Activated T-helper 1 cell treated with anti-CD3 and anti-CD28 coated beads, Interleukin-2, amount 50 U/mL, for 16 hours (primary cell): ENCODE data around the gene NIBAN1.

Experiments used
- DNase-seq, 2 donors: peaks; one replicate each; pipeline ENCODE4 v3.0.0-alpha.2; 2020; ENCODE audit warnings: low read depth in 1 of 2, low spot score in 1 of 2

The NIBAN1 gene

GRCh38 chr1:184947497-184948256 lies 26.6 kb downstream of the NIBAN1 start:
- no peak for DNase-seq

- DNase-seq, result no peak
Observed at GRCh38 chr1:184945678-184946412, 28.5 kb downstream of the NIBAN1 start.

GRCh38 chr1:184945029-184945428 lies 29.3 kb downstream of the NIBAN1 start:
- DNase-seq, result no peak

- no peak for DNase-seq
Observed at GRCh38 chr1:184943998-184944397, 30.3 kb downstream of the NIBAN1 start.

- DNase-seq, result no peak
Observed at GRCh38 chr1:184941735-184942134, 32.6 kb downstream of the NIBAN1 start.

- DNase-seq, result no peak
Observed at GRCh38 chr1:184941410-184941733, 32.9 kb downstream of the NIBAN1 start.

GRCh38 chr1:184940694-184941409 lies 33.5 kb downstream of the NIBAN1 start:
- DNase-seq, result no peak

- DNase-seq, result no peak
Observed at GRCh38 chr1:184940226-184940625, 34.1 kb downstream of the NIBAN1 start.

- DNase-seq, result no peak
Observed at GRCh38 chr1:184937729-184938128, 36.6 kb downstream of the NIBAN1 start.

- DNase-seq, result no peak
Observed at GRCh38 chr1:184935920-184936798, 38.1 kb downstream of the NIBAN1 start.

- DNase-seq, result no peak
Observed at GRCh38 chr1:184933944-184934343, 40.4 kb downstream of the NIBAN1 start.

- no peak for DNase-seq
Observed at GRCh38 chr1:184932319-184932718, 42.0 kb downstream of the NIBAN1 start.

- no peak for DNase-seq
Observed at GRCh38 chr1:184931566-184931965, 42.7 kb downstream of the NIBAN1 start.

- no peak for DNase-seq
Observed at GRCh38 chr1:184930645-184931044, 43.7 kb downstream of the NIBAN1 start.

- no peak for DNase-seq
Observed at GRCh38 chr1:184930232-184930631, 44.1 kb downstream of the NIBAN1 start.

- no peak for DNase-seq
Observed at GRCh38 chr1:184929711-184930202, 44.6 kb downstream of the NIBAN1 start.

GRCh38 chr1:184928394-184928793 lies 45.9 kb downstream of the NIBAN1 start:
- no peak for DNase-seq
